Measurements from ENCODE around the gene PRRT2.

DNA sequence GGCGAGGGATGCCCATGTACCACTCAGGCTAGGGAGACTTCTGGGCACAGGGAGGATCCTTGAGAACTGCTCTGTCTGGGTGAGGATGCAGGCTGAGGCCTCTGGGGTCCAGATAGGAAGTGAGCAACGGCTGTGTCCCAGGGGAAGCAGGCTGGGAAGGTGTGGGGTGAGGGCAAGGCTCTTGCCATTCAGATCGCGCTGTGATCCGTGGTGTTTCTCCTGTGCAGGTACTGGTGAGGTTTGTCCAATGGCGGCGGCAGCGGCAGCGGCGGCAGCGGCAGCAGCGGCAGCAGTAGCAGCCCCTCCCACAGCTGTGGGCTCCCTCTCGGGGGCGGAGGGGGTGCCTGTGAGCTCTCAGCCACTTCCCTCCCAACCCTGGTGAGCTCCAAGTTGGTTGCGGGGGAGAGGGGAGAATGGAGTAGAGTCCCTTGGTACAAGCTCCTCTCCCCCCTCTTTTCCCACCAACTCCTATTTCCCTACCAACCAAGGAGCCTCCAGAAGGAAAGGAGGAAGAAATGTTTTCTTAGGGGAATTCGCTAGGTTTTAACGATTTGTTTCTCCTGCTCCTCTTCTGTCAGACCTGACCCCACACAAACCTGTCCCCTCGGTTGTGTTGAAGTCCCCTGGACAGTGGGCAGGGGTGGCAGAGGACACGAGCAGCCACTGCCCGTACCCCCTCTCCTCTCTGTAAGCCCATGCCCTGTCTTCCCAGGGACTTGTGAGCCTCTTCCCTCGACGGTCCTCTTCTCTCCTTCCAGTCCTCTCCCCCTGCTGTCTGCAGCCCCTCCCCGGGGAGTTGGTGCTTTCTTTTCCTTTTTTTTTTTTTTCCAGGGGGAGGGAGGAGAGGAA, 1.9 kb upstream of the PRRT2 start:
- TF ChIP-seq, protein P1, sequence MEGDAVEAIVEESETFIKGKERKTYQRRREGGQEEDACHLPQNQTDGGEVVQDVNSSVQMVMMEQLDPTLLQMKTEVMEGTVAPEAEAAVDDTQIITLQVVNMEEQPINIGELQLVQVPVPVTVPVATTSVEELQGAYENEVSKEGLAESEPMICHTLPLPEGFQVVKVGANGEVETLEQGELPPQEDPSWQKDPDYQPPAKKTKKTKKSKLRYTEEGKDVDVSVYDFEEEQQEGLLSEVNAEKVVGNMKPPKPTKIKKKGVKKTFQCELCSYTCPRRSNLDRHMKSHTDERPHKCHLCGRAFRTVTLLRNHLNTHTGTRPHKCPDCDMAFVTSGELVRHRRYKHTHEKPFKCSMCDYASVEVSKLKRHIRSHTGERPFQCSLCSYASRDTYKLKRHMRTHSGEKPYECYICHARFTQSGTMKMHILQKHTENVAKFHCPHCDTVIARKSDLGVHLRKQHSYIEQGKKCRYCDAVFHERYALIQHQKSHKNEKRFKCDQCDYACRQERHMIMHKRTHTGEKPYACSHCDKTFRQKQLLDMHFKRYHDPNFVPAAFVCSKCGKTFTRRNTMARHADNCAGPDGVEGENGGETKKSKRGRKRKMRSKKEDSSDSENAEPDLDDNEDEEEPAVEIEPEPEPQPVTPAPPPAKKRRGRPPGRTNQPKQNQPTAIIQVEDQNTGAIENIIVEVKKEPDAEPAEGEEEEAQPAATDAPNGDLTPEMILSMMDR (IDR thresholded peaks at IDR 0.05), result no peak
- no peak for TF ChIP-seq POLR2A (IDR thresholded peaks at IDR 0.05)
